Neural progenitor cell (in vitro differentiated cells): ENCODE data around the gene JMJD8.

Source experiments
- EZH2 ChIP-seq: fragments of 200-600 bp; sonication (generic); IDR thresholded peaks from 2 replicates; pipeline ENCODE4 v1.6.1; 2017; ENCODE audit warnings: antibody characterized with exemption, mild to moderate bottlenecking, moderate library complexity
- TF ChIP-seq, protein P1 (sequence below): fragments of 200-600 bp; sonication (generic); IDR thresholded peaks from 2 replicates; pipeline ENCODE4 v1.5.1; 2017; ENCODE audit warnings: antibody characterized with exemption, mild to moderate bottlenecking

- TF ChIP-seq, protein P1, sequence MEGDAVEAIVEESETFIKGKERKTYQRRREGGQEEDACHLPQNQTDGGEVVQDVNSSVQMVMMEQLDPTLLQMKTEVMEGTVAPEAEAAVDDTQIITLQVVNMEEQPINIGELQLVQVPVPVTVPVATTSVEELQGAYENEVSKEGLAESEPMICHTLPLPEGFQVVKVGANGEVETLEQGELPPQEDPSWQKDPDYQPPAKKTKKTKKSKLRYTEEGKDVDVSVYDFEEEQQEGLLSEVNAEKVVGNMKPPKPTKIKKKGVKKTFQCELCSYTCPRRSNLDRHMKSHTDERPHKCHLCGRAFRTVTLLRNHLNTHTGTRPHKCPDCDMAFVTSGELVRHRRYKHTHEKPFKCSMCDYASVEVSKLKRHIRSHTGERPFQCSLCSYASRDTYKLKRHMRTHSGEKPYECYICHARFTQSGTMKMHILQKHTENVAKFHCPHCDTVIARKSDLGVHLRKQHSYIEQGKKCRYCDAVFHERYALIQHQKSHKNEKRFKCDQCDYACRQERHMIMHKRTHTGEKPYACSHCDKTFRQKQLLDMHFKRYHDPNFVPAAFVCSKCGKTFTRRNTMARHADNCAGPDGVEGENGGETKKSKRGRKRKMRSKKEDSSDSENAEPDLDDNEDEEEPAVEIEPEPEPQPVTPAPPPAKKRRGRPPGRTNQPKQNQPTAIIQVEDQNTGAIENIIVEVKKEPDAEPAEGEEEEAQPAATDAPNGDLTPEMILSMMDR, result no peak
- TF ChIP-seq EZH2, result no peak
Observed at GRCh38 chr16:681746-682427, 2.2 kb downstream of the JMJD8 start.
